HepG2 (cell line): ENCODE results near the gene RPL23. TPM values are rescaled to one million over a fixed set of nuclear protein-coding genes. Genes with fewer than 3 reads are reported as not detected.

Source experiments
- ARHGAP35 ChIP-seq: sonication (generic); formaldehyde crosslinking; IDR thresholded peaks from 2 replicates; pipeline ENCODE4 v1.9.0; 2022; ENCODE audit warnings: mild to moderate bottlenecking, inconsistent platforms, moderate library complexity, missing genetic modification reagents, borderline replicate concordance
- BHLHE40 ChIP-seq: IDR thresholded peaks from 2 replicates; pipeline ENCODE4 v1.6.1; 2011; ENCODE audit warnings: low read length, improper control_type of control experiment
- DNMT1 ChIP-seq: sonication (generic); formaldehyde crosslinking; IDR thresholded peaks from 2 replicates; pipeline ENCODE4 v1.5.1; 2020; ENCODE audit warnings: mild to moderate bottlenecking, missing genetic modification reagents
- HIC2 ChIP-seq: sonication (generic); formaldehyde crosslinking; IDR thresholded peaks from 2 replicates; pipeline ENCODE4 v1.9.0; 2022; ENCODE audit warnings: low read depth, missing genetic modification reagents
- IKZF5 ChIP-seq: IDR thresholded peaks from 2 replicates; pipeline ENCODE4 v1.6.1; 2018; ENCODE audit warnings: missing genetic modification reagents, mild to moderate bottlenecking, missing compliant biosample characterization
- JARID2 ChIP-seq: sonication (generic); formaldehyde crosslinking; IDR thresholded peaks from 2 replicates; pipeline ENCODE4 v1.8.1; 2023; ENCODE audit warnings: missing genetic modification reagents, inconsistent platforms; ENCODE audit not compliant: insufficient replicate concordance
- MTERF4 ChIP-seq: sonication (generic); formaldehyde crosslinking; IDR thresholded peaks from 2 replicates; pipeline ENCODE4 v1.8.0; 2023; ENCODE audit warnings: mild to moderate bottlenecking, missing genetic modification reagents
- MYNN ChIP-seq: sonication (generic); formaldehyde crosslinking; IDR thresholded peaks from 2 replicates; pipeline ENCODE4 v1.4.0; 2020; ENCODE audit warnings: mild to moderate bottlenecking, low read depth, missing genetic modification reagents
- PTBP1 ChIP-seq: fragments of 200-400 bp; formaldehyde crosslinking; IDR thresholded peaks from 2 replicates; pipeline ENCODE4 v1.6.1; 2018; ENCODE audit warnings: low read length, low read depth; ENCODE audit not compliant: poor library complexity, severe bottlenecking
- ZBTB40 ChIP-seq, 2 experiments: fragments of 450-650 bp in 1 of 2; sonication (generic) in 1 of 2; formaldehyde crosslinking in 1 of 2; IDR thresholded peaks; 2 replicates each; pipeline versions ENCODE4 v1.6.1 to v1.8.0; 2016 to 2022; ENCODE audit warnings: antibody characterized with exemption in 1 of 2, mild to moderate bottlenecking in 1 of 2, missing genetic modification reagents in 1 of 2
- ZNF446 ChIP-seq: sonication (generic); formaldehyde crosslinking; IDR thresholded peaks from 2 replicates; pipeline ENCODE4 v1.5.0; 2020; ENCODE audit warnings: mild to moderate bottlenecking, missing genetic modification reagents
- ZNF674 ChIP-seq: sonication (generic); formaldehyde crosslinking; IDR thresholded peaks from 2 replicates; pipeline ENCODE4 v1.5.0; 2020; ENCODE audit warnings: low read depth, mild to moderate bottlenecking, missing genetic modification reagents
- ZNF740 ChIP-seq: sonication (generic); formaldehyde crosslinking; IDR thresholded peaks from 2 replicates; pipeline ENCODE4 v1.4.0; 2020; ENCODE audit warnings: missing genetic modification reagents
- polyA plus RNA-seq, 8 experiments: library from polyadenylated mRNA; depleted of rRNA in 3 of 8; stranded (reverse) in 7 of 8; unstranded in 1 of 8; fragments of >200 nt; fragmentation: Illumina TruSeq in 4 of 8; extraction: Trizol in 4 of 8; gene quantifications; 2 replicates each; pipeline versions ENCODE4 v1.2.1 to v1.2.3, GENCODE V29; 2011 to 2016; ENCODE audit warnings: low read depth in 4 of 8, missing spikeins in 1 of 8, mixed read lengths in 1 of 8; ENCODE audit not compliant: insufficient read depth in 1 of 8
- total RNA-seq, 5 experiments: library from RNA; depleted of rRNA; stranded (reverse); fragments of >200 nt; fragmentation: Illumina TruSeq; extraction: Trizol; gene quantifications; 2 replicates each; pipeline ENCODE4 v1.2.3, GENCODE V29; 2016; ENCODE audit warnings: low read depth in 1 of 5

RPL23 gene
- total and polyA plus RNA-seq, 2 of the 13 experiments (the other 11 are each of a cell fraction or from before 2014, with no cell fraction given), result 2,790 to 4,860 TPM

GRCh38 chr17:38798614-38799500, 54.7 kb downstream of the RPL23 start (continued):
- no peak for TF ChIP-seq ZBTB40 (IDR thresholded peaks at IDR 0.05)
- peak; percentile 56; the same call in 1 of the 2 replicates for TF ChIP-seq ZBTB40 (CRISPR knock-in tag; IDR thresholded peaks at IDR 0.05)
- TF ChIP-seq HIC2 (CRISPR knock-in tag), result peak; percentile 76; the same call in 1 of the 2 replicates
- peak; percentile 91 for TF ChIP-seq ARHGAP35 (CRISPR knock-in tag)
- no peak for TF ChIP-seq MTERF4 (CRISPR knock-in tag)
- no peak for TF ChIP-seq JARID2
- TF ChIP-seq ZNF740 (CRISPR knock-in tag), result peak; percentile 86
- TF ChIP-seq BHLHE40, result no peak
- TF ChIP-seq MYNN (CRISPR knock-in tag), result 0 out of 2 replicates have a peak, but pooled peaks have one; percentile 21
- TF ChIP-seq ZNF674 (CRISPR knock-in tag), result peak; percentile 74; the same call in 1 of the 2 replicates
- TF ChIP-seq IKZF5 (CRISPR knock-in tag), result 0 out of 2 replicates have a peak, but pooled peaks have one; percentile 13
- peak; percentile 83; the same call in 1 of the 2 replicates for TF ChIP-seq DNMT1
- peak; percentile 68 for TF ChIP-seq ZNF446 (CRISPR knock-in tag)
- TF ChIP-seq PTBP1, result no peak
